ENCODE data around the gene TAS1R1.

Gene TAS1R1

DNA sequence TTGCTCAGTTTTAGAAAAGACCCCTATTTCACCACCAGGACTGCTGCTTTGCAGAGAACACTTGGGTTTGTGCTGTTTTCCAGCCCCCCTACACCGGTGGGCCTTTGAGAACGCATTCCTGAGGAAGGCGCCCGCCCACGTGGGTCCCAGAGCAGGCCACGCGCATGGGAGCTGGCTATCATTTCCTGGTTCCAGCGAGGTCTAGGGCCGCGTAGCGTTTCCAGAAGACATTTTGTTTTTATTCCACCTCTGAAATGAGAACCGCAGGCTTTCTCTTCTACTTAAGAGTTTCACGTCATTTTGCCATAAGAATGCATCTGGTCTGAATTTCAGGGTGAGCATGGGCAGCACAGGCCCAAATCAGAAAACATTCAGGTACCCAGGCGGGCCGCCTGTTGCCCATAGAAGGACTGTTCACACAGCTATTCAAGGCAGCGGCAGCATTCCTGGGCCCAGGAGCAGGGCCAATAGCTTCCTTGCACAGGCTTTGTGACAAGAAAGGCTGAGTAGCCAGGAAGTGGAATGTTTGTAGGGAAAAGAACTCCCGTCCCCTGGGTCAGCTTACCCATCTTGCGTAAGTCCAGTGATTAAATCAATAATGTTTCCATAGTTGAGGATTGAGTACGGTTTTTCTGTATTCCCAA, 48.9 kb downstream of the TAS1R1 start:
- no peak for DNase-seq (ENCODE audit: low read depth in 2 of 2)

DNA sequence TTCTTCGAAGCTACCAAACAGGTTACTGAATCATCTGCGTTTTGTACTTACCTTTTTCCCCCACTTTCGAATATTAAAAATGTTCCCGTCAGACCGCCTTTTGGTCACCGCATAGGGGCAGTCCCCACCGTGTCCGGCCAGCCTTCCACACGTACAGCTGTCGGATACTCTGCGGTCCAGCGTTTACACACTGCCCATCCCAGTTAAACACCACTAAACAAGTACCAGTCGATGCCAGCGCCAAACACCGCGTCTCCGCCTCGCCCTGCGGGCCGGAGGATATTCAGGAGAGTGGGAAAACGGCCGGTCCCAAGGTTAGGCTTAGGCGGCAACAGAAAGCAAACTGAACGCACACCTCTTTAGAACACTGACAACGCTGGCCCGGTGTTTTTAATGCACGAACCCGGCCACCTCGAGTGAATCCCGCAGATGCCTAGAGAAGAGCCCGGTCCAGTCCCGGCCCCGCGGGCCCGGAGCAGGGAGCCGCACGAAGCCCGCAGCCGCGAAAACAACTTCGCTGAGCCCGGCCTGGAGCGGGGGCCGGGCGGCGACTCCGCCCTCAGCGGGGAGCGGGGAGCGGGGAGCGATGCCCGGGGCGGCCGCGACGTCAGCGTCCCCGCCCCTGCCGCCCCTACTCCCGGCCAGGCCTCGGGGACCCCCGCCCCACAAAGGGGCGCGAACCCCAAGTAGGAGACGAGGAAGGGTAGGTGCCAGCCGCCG, 57.7 kb downstream of the TAS1R1 start:
- no peak for DNase-seq (ENCODE audit: low read depth in 2 of 2)

DNA sequence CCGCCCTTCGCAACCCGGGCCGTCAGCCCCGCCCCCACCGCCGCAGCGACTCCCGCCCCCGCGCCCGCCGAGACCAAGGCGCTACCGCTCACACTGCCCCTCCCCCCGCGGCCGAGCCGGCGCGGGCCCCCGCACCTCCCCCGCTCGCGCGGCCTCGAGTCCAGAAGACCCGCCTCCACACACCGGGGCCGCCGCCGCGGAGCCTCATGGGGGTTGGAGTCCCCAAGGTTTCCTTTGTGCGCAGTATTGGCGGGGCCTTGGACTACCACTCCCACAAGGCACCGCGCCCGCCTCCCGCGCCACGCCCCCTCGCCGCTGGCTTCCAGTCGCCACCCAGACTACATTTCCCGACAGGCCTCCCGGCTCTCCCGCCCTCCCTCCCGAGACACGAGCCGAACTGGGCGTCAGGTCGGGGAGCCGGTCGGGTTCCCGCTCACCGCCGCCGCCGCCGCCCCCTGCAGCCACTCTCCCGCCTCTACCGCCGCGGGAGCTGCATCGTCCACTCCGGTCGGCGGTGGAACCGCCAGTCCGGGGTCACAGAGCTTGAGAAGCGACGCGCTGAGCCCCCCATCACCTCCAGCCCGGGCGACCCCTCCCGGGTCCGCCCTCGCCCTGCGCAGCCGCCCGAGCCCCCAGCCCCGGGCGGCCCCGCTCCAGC, 58.4 kb downstream of the TAS1R1 start, which contains the start of gene PHF13:
PHF13 (plus strand) TSS at position 371 of the 658 bp plus-strand sequence. CDS start 336 bp downstream, outside the sequence.
- peak; percentile 99 to 100 for DNase-seq (ENCODE audit: low read depth in 2 of 2)

DNA sequence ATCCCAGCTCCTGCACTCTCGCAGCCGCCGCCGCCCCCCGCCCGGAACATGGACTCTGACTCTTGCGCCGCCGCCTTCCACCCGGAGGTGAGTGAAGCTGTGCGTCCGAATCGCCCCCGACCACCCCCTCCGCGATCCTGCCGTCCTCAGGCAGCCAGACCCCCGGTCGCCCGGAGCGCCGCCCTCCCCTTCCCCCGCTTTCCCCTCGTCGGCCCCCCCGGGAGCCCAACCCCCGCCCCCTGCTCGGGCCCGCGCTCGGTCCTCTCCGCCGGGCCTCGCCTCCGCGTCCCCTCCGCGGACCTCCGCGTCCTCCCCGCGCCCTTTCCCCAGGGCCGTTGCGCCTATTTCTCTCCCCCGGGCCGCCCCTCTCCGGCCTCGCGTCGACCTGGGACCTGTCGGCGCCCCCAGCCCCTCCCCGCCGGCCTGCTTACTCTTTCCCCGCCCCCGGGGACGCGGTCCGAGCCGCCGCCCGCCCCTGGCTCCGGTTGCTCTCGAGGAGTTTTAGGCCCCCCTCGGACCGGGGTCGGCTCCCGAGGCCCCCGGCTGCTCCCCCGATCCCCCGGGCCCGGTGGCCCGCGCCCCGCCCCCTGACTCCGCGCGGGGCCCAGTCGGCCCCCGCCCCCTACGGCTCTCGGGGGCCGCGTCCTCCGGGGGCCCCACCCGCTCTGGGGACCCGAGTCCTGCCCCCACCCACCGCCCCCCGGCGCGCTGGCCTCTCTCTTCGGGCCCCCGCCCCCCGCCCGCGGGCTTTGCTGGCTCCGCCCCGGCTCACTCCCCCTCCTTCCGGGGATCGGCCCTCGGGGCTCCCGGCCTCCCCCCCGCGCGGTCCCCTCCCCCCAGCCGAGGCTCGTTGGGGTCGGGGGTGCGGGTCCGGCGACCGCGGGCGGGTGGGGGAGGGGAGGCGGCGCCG, 59.2 kb downstream of the TAS1R1 start:
- DNase-seq (ENCODE audit: low read depth in 2 of 2): peak in 1 of 2 donors; percentile 69

DNA sequence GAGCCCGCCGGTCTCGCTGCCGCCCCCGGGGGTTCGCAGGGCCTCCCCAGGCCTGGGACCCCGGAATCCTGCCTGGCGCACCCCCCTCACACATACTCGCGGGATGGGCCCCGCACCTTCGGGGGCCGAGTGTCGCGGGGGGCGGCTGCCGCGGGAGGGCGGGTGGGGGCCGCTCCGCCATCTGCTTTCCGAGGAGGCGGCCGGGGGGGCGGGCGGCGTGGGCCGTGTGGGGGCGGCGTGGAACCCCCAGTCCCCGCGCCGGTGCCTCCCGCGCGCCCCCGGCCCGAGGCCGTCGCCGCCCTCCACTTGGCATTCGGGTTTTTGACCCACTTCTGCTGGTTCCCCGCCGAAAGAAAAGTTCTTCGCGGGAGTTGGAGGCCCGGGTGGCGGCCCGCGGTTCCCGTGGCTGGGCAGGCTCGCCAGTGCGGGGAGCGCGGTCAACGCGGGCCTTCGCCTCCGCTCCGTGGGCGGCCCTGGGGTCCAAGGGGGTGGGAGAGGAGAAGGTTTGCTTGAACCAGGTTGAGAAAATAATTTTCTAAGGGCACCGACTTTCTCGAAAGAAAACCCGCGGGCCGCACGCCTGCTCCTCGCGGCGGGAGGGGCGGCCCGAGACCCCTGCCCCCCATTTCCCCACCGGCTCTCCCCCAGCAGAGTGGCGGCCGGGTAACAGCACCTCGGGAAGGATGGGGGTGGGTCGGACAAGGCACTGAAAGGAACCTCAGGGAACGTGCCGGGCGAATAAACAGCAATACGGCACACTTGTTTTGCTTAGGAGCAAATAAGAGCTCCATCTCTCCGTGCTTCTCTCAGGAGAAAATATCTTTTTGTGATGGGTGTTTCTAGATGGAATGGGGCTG, 60.0 kb downstream of the TAS1R1 start:
- DNase-seq (ENCODE audit: low read depth in 2 of 2): peak in 1 of 2 donors; percentile 23

DNA sequence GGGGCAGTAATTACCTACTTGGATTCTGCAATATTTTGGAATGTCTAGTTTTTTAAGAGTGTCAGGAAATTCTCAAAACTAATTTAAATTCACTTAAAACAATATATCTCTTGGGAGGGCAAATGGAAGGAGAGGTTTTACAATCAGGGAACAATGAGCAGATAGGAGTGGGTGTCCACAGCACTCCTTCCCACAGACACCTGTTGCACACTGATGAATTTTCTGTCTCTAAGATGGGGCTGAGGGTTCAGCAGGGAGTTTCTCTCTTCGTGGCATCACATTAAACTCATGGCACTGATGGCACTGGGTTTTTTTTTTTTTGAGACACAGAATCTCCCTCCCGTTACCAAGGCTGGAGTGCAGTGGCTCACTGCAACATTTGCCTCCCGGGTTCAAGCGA, 63.9 kb downstream of the TAS1R1 start:
- no peak for DNase-seq (ENCODE audit: low read depth in 2 of 2)

DNA sequence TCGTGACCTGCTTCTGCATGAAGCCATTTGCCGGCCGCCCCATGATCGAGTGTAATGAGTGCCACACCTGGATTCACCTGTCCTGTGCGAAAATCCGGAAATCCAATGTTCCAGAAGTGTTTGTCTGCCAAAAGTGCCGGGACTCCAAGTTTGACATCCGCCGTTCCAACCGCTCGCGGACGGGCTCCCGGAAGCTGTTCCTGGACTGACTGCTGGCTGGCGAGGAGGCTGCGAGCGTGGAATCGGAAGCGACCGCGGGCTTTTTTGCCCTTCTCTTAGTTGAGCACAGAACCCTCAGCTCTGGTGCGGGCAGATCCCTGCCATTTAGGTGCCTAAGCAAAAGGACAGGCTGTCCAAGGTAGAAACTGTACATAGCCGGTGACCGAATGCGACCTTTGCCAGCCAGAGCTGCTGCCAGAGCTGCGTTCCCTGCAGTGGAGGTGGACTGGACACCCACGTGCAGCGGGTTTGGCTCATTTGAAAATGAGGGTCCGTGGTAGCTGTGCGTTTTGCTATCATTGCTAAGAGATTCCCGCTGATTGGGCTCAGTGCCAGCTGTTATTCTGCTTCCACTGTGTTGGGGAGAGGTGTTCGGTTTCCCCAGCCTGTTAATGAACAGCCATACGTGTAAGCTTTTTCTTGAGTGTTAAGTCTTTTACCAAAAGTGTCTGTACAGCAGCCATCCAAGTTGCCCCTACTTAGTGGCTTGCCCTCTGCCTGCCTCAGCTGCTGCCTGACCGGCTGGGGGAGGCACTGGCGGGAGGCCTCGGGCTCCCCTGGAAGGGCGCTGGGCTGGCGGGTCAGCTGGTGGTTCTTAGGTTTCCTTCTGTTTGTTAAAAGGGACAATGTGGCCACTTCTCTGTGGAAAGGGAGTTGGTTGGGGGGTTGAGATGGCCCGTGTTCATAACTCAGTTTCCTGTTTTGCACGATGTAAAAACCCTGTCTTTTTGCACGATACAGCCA, 66.6 kb downstream of the TAS1R1 start:
- no peak for DNase-seq (ENCODE audit: low read depth in 2 of 2)

DNA sequence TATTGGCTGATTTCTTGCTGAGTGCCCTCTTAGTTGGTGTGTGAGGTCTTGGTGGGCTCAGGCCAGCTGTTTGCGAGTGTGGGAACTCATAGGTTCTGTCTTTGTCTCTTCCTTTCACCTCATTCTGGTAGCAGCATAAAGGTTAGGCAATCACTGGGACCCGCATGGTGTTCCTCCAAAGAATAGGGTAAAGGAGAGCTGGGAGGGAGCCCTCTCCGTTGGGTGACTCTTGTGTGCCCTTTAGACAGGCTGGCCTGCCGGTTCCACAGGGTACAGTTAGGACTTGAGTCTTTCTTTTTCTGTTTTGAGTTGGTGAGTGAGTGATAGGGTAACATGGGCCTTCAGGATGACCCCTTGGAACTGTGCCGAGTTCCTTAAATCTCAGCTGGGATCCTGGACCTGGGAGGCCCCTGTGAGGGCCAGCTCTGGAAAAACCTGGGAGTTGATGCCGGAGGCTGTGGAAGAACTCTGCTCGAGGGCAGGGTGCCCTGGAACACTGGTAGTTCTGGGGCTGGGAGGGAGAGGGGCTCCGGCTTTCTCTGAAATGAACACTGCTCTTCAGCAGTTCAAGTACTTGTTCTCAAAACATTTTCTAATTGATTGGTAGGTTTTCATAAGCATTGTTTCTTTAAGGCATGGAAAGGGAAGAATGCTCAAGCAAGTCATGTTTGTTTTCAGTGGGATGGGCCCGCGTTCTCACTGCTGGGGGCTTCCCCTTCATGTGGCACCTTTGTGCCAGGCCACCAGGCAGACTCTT, 67.5 kb downstream of the TAS1R1 start:
- no peak for DNase-seq (ENCODE audit: low read depth in 2 of 2)

DNA sequence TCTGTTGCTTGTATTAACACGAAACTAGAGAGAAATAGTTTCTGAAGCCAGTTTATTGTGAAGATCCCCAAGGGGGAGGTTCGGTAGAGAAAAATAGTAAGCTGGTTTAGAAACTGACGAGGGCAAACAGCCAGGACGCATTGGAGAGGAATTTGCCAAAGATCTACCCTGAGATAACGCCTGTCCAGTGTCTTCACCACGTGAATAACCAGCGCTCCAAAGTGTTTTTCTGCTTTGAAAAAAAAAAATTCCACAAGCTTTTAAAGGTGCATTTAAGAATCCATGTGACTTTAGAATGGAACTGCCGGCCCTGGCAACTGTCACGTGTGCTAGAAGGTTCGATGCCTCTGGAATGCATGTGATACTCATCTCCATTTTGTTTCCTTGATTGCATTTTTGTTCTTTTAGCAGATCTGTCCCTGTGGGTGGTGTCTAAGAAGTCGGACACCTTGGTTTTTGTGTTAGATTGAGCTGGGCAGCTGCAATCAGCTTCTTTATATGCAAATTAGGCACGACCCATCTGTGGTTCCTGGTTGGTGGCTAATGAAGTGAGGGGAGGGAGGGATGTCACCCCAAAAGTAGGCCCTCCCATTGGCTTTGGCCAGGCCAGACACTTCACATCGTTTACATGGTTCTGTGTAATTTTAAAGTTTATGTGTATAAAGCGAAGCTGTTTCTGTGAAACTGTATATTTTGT, 68.3 kb downstream of the TAS1R1 start:
- no peak for DNase-seq (ENCODE audit: low read depth in 2 of 2)

DNA sequence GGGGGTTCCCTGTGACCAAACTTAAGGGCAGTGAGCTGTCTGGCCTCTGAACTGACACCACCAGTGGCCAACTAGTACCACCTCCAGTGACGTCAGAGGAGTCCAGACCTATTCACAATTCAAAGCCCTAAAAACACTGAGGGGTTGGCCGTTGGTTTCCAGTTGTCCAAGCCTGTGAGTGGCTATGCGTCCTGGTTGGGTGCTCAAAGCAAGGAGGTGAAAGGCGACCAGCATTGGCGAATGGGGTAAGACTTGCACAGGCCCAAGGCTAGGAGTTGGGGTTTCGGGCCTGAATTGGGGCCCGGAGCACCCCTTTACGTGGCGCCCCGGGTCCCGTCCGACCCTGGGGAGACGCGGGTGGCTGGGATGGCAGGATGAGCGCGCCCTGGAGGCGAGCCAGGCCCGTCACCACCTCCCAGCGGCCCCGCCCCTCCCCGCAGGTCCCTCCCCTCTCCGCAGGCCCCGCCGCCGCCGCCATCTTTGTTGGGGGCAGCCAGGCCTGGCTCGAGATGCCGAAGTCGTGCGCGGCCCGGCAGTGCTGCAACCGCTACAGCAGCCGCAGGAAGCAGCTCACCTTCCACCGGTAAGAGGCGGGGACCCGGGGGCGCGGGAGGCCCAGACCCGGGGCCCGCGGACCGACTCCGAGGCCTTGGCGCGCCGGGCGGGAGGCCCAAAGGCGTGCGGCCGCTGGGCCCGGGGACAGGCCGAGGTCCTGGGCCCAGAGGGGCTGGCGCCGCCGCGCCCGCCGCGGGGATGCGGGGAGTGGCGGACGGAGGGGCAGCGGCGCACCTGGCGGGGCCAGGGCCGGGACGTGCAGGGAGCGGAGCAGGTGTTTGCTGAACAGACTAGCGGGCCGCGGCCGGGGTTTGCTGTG, 69.8 kb downstream of the TAS1R1 start, which contains the start of gene THAP3:
THAP3 (plus strand) TSS at position 159 of the 874 bp plus-strand sequence; CDS start at position 510, 351 bp downstream.
- DNase-seq (ENCODE audit: low read depth in 2 of 2): peak; percentile 72 to 83

DNA sequence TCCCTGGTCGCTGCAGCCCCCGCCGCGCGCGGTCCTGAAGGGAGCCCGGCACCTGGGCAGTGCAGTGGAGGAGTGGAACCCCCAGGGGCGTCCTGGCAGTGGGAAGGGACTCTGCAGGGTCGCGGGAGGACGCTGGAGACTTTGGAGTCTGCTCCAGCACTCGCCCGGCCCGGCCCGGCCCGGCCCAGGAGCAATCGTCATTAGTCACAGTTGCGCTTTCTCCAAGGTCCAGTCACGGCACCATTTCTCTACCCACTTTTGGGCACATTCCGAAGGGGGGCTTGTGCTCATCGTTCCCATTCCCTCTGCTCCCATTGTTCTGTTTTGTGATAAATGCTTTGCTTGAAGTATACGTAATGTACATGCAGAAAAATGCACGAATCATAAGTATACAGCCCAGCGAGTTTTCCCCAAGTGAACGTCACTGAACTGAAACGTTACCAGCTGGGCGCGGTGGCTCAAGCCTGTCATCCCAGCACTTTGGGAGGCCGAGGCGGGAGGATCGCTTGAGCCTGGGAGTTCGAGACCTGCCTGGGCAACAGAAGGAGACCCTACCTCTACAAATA, 70.6 kb downstream of the TAS1R1 start:
- DNase-seq (ENCODE audit: low read depth in 2 of 2): no peak

DNA sequence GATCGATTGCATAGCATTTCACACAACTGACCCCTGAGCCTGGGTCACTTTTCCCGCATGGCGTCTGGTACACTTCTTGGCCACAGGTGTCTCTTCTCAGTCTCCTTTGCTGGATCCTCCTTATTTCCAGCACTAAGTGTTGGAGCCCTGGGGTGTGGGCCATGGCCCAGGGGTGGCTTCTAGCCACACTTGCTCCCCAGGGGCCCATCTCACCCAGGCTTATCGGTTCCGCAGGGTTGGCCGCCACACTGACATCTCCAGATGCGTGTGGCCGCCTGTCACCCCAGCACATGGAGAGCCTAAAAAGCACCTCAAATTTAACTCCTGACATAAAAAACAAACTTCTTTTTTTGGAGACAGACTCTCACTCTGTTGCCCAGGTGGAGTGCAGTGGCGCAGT, 71.9 kb downstream of the TAS1R1 start:
- DNase-seq (ENCODE audit: low read depth in 2 of 2): no peak

DNA sequence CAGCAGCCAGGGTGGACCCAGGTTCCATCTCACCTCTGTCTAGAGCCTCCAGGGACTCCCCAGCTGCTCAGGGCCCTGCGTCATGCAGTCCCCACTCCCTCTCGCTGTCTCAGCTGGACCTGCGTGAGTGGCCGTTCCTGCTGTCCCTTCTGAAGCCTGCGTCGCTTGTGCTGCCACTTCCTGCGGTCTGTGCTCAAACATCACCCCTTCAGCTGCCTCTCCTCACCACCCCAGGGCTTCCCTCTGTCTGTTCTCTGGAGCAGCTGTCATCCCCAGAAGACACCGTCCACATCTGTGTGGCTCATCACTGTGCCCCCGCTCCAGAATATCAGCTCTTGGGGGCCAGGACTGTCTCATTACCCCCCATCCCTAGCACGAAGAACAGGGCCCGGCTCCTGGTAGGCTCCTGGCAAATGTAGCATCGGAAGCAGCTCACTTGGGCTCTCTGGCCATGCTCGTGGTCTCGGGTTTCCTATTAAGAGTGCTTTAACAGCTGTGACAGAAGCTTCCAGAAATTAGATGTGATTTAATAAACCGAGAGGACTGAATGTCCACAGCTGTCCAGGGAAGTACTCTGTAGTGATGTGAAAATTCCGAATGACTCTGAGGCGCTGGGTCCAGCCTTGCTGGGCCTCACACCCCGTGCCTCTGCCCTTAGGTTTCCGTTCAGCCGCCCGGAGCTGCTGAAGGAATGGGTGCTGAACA, 72.9 kb downstream of the TAS1R1 start:
- no peak for DNase-seq (ENCODE audit: low read depth in 2 of 2)

DNA sequence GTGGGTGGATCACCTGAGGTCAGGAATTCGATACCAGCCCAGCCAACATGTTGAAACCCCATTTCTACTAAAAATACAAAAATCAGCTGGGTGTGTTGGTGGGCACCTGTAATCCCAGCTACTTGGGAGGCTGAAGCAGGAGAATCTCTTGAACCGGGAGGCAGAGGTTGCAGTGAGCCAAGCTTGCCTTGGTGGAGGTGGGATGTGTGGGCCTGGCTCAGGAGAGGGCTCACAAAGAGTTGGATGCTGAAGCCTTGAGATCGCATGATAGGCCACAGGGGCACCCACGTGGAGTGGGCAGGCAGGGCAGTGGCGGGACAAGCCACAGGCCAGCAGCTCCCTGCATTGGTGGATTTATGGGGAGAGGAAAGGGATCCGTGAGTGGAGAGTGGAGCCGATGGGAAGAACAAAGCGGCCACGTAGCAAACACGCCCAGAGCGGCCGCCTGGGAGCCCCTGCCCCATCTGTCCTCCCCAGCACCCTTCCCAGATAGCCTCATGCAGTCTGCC, 73.9 kb downstream of the TAS1R1 start:
- no peak for DNase-seq (ENCODE audit: low read depth in 2 of 2)
